Measurements from ENCODE around the gene TTLL8.

GRCh38 chr22:49995041-49995360 is 63.1 kb downstream of the TTLL8 start:
- TF ChIP-seq REST (IDR thresholded peaks at IDR 0.05; ENCODE audit: low read depth, low read length) (no peak), FOXM1 (IDR thresholded peaks at IDR 0.05; ENCODE audit: low read depth) (no peak), GABPA (IDR thresholded peaks at IDR 0.05; ENCODE audit: low read depth) (no peak), TAF1 (IDR thresholded peaks at IDR 0.05; ENCODE audit: borderline replicate concordance, low read depth, low read length) (no peak), CTCF (IDR thresholded peaks at IDR 0.05) (no peak), MXI1 (IDR thresholded peaks at IDR 0.05; ENCODE audit: low read depth, low read length) (no peak), RAD21 (IDR thresholded peaks at IDR 0.05; ENCODE audit: low read length) (no peak), MEF2A (IDR thresholded peaks at IDR 0.05; ENCODE audit: borderline replicate concordance, low read depth) (no peak), NFIC (IDR thresholded peaks at IDR 0.05; ENCODE audit: borderline replicate concordance) (no peak)
- TF ChIP-seq, protein P1, sequence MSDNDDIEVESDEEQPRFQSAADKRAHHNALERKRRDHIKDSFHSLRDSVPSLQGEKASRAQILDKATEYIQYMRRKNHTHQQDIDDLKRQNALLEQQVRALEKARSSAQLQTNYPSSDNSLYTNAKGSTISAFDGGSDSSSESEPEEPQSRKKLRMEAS (IDR thresholded peaks at IDR 0.05; ENCODE audit: low read depth), result no peak
